ENCODE results near the gene UGT1A4.
"Not testable (repeated sequence)": the region's sequence is repeated elsewhere in the genome, so short reads cannot be mapped to it uniquely, and the experiment has no call there.

The UGT1A4 gene

DNA sequence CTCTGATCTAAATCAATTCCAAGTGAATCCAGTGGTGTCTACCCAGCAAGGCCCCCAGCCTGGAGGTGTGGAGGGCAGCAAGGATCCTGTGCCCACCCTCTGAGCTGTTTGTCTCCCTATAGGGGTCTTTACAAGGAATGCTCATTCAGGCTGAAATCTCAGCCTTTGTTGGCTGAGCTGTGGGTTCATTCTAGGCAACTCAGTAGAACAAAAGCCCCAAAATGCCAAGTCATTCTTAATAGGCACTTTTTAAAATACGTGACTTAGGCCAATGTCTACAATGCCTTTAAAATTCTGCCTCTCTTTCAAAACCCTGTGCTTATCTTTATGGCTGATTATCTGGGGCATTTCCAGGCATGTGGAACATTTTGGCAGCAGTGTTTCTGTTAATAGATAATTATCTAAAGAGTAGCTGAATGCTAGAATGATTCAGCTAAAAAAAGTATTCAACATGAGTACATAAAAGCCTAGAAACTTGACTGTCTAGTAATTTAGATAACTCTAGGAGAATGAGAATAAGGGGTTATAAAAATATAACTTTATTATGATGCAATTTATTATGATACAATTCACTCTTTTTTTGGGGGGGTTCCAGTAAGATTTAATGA lies 18.4 kb upstream of the UGT1A4 start:
- DNase-seq (ENCODE audit: low read depth in 3 of 3), result no peak

DNA sequence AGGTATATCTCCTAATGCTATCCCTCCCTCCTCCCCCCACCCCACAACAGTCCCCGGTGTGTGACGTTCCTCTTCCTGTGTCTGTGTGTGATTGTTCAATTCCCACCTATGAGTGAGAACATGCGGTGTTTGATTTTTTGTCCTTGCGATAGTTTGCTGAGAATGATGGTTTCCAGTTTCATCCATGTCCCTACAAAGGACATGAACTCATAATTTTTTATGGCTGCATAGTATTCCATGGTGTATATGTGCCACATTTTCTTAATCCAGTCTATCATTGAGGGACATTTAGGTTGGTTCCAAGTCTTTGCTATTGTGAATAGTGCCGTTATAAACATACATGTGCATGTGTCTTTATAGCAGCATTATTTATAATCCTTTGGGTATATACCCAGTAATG lies 17.7 kb upstream of the UGT1A4 start:
- not testable (repeated sequence) for DNase-seq (ENCODE audit: low read depth in 3 of 3)

DNA sequence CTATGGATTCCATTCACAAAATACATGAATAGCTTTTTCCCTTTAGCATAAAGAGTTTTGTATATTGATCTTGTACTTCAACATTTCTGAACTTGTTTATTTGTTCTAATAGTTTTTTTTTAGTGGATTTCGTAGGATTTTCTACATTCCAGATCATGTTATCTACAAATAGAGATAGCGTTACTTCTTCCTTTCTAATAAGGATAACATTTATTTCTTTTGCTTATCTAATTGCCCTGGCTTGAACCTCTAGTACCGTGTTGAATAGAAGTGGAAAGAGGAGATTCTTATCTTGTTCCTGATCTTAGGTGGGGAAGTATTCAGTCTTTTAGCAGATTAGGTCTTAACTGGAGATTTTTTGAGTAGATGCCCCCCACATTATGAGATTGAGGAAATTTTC lies 16.3 kb upstream of the UGT1A4 start:
- DNase-seq (ENCODE audit: low read depth in 3 of 3), result no peak

DNA sequence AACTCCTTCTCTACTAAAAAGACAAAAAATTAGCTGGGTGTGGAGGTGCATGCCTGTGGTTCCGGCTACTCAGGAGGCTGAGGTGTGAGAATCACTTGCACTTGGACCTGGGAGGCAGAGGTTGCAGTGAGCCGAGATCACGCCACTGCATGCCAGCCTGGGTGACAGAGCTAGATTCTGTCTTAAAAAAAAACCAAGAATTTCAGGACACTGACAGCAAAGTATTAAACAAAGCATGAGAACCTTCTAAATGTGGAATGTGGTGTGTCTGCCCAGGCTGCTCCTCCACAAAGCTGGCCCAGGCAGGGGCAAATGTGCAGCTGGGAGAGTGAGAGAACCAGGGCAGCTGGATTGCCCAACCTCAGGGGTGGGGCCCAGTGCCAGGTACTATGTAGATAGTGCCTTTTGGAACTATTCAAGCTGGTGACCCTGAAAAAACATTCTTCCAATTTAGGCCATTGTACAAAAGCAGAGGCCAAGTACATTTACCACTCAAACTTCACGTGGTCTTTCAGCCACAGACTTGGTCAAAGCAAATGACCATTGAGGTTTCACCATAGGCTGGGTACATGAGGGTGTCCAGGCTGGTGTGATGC lies 12.5 kb upstream of the UGT1A4 start:
- no peak for DNase-seq (ENCODE audit: low read depth in 3 of 3)

DNA sequence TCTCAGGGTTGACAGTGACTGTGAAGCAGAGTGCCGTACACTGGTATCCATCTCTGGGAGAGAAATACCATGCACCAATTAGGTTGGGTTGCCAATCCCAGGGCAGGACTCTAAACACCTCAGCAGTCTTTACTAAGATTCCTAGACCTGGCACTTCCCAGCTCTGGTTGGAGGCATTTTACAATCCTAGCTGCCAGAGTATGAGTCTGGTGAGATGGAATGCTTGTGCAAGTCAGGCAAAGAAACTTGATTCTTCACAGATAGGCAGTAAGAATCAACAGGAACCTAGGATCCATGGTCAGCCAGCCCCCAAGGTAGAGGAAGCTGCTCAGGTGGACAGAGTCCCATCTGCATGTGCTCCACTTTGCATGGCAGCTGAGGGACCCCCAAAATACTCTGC lies 11.8 kb upstream of the UGT1A4 start:
- DNase-seq (ENCODE audit: low read depth in 3 of 3), result no peak

DNA sequence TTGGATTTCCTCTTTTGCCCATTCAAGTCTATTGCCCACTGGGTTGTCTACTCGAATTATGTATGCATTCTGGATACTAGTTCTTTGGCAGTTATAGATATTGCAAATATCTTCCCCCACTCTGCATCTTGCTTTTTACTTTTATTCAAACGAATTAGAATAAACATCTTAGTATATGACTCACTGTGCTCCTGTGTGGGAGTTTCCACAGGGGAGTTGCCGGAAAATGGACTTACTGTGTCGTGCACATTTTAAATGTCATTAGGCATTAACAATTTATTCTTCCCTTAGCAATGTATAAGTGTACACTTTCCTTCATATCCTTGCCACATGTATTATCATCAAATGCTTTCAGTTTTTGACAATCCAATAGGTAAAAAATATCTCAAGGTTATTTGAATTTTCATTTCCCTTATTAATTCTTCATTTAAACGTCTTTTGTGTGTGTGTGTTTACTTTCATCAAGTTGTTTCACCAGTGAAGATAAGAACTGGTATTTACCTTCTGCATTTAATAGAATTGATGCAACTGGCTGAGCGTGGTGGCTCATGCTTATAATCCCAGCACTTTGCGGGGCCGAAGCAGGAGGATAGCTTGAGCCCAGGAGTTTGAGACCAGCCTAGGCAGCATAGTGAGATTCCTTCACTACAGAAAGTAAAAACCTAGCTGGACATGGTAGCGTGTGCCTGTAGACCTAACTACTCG lies 10.4 kb upstream of the UGT1A4 start:
- no peak for DNase-seq (ENCODE audit: low read depth in 3 of 3)

DNA sequence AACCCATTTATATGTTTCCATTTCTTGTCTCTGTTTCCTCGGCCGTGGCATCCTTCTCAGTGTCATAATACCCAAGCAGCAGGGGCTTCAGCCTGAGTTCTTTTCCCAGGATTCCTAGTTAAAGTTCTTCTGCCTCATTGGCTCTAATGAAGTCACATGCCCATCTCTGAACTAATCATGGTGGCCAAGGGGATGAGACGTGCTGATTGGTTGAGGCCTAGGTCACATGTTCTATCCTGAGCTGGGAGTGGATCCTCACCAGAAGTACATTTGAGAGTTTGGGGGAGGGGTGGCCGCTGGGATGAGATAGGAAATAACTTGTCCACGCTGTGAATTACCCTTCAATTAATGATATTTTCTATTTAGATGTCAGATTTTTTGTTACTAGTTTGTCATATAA lies 9.6 kb upstream of the UGT1A4 start:
- DNase-seq (ENCODE audit: low read depth in 3 of 3), result no peak

DNA sequence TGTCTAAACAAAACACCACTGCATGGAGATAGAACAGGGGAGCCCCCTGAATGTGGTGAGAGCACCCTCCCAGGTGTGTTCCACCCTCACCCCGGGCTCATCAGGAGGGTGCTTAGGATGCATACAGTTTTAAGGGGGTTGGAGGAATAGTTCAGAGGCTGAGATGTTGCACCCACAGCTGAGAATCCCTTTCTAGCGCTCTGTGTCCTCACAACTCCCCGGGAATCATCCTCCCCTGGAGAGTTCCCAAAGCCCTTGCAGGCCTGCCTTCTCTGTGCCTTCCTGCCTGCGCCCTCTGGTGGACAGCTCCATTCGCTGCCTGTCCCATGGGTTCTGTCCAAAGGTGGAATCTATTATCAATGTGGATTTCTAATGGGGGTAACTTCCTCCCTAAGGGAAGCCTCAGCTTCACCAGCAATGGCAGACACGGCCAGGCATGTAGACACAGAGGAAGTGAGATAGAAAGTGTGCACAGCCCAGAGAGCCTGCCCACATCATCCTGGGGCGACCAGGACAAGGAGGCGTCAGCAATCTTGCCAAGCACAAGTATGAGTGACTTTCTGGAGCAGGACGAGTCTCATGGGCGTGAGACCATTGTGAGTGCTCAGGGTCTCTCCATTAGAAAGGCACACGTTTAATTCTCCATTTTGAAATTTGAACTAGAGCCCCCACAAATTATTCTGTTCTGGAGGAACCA lies 7.1 kb upstream of the UGT1A4 start:
- peak; percentile 38 to 68 (median 47) for DNase-seq (ENCODE audit: low read depth in 3 of 3)

DNA sequence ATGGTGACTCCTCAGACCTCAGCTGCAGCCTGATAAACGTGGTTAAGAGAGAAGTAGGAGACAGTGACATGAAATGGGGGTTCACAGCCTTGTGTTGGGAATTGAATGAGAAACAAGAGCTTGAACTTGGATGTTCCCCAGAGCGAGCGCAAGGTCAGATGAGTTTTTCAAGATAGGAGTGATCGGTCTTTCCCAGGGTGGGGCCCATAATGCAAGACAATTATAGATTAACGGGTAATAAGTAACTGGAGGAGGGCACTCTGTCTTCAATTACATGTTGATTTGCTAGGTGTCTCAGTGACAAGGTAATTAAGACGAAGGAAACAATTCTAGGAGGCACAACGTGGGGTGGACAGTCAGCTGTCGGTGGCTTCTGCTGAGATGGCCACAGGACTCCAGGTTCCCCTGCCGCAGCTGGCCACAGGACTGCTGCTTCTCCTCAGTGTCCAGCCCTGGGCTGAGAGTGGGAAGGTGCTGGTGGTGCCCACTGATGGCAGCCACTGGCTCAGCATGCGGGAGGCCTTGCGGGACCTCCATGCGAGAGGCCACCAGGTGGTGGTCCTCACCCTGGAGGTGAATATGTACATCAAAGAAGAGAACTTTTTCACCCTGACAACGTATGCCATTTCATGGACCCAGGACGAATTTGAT lies 5.8 kb upstream of the UGT1A4 start, which contains the start of gene UGT1A5:
Gene UGT1A5, plus strand, starts transcription at position 297 of the 651 bp plus-strand sequence. Its CDS starts 85 bp downstream, at position 382.
- DNase-seq (ENCODE audit: low read depth in 3 of 3), result no peak

DNA sequence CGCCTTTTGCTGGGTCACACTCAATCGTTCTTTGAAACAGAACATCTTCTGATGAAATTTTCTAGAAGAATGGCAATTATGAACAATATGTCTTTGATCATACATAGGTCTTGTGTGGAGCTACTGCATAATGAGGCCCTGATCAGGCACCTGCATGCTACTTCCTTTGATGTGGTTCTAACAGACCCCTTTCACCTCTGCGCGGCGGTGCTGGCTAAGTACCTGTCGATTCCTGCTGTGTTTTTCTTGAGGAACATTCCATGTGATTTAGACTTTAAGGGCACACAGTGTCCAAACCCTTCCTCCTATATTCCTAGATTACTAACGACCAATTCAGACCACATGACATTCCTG lies 5.3 kb upstream of the UGT1A4 start:
- no peak for DNase-seq (ENCODE audit: low read depth in 3 of 3)

DNA sequence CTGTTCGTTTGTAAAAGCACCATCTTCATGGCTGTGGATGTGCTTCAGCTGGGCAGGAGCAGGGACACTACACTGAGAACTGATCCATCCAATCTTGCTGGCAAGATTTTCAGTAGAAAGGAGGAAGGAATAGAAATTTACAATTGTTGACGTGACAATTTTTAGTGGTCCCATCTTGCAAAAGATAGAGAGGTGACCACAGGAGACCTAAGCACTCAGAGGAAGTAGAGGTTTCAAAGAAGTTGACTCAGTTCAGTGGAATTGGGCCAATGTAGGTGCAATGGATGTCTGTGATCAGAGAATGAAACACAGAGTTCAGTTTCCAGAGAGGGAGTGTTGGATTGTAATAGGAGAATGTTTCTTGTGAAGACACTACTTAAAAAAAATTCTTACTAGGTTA lies 4.4 kb upstream of the UGT1A4 start:
- no peak for DNase-seq (ENCODE audit: low read depth in 3 of 3)

DNA sequence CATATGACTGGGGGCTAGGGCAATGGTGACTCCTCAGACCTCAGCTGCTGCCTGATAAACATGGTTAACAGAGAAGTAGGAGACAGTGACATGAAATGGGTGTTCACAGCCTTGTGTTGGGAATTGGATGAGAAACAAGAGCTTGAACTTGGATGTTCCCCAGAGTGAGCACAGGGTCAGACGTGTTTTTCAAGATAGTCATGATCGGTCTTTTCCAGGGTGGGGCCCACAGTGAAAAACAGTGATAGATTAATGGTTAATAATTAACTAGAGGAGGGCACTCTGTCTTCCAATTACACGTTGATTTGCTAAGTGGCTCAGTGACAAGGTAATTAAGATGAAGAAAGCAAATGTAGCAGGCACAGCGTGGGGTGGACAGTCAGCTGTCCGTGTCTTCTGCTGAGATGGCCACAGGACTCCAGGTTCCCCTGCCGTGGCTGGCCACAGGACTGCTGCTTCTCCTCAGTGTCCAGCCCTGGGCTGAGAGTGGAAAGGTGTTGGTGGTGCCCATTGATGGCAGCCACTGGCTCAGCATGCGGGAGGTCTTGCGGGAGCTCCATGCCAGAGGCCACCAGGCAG lies 10.3 kb downstream of the UGT1A4 start, which contains the start of gene UGT1A3:
Gene UGT1A3, plus strand, starts transcription at position 320 of the 579 bp plus-strand sequence. Its CDS starts 85 bp downstream, at position 405.
- no peak for DNase-seq (ENCODE audit: low read depth in 3 of 3)

DNA sequence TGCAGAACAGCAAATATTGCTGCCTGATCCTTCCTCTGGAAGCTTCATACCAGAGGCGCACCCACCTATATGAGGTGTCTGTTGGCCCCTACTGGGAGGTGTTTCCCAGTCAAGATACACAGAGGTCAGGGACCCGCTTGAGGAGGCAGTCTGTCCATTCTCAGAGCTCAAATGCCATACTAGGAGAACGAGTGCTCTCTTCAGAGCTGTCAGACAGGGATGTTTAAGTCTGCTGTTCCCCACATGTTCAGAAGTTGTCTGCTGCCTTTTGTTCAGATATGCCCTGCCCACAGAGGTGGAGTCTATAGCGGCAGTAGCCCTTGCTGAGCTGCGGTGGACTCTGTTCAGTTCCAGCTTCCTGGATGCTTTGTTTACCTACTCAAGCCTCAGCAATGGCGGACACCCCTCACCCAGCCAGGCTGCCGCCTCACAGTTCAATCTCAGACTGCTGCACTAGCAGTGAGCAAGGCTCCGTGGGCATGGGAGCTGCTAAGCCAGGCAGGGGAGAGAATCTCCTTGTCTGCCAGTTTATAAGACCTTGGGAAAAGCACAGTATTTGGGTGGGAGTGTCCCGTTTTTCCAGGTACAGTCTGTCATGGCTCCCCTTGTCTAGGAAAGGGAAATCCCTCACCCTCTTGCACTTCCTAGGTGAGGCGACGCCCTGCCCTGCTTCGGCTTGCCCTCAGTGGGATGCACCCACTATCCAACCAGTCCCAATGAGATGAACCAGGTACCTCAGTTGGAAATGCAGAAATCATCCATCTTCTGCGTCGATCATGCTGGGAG lies 18.5 kb downstream of the UGT1A4 start:
- DNase-seq (ENCODE audit: low read depth in 3 of 3), result not testable (repeated sequence)

DNA sequence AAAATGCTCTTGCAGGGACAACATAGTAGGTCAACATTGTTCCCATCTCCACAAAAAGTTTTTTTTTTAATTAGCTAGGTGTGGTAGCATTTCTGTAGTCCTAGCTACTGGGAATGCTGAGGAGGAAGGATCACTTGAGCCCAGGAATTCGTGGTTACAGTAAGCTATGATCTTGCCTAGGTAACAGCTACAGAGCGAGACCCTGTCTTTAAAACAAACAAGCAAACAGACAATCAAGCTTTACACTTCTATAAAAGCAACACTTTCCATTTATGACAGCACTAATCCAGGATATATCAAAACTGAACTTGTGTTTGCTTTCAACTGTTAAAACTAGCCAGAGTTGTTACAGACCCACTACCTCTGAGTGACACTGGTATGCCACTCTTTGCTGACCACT lies 22.3 kb downstream of the UGT1A4 start:
- no peak for DNase-seq (ENCODE audit: low read depth in 3 of 3)

DNA sequence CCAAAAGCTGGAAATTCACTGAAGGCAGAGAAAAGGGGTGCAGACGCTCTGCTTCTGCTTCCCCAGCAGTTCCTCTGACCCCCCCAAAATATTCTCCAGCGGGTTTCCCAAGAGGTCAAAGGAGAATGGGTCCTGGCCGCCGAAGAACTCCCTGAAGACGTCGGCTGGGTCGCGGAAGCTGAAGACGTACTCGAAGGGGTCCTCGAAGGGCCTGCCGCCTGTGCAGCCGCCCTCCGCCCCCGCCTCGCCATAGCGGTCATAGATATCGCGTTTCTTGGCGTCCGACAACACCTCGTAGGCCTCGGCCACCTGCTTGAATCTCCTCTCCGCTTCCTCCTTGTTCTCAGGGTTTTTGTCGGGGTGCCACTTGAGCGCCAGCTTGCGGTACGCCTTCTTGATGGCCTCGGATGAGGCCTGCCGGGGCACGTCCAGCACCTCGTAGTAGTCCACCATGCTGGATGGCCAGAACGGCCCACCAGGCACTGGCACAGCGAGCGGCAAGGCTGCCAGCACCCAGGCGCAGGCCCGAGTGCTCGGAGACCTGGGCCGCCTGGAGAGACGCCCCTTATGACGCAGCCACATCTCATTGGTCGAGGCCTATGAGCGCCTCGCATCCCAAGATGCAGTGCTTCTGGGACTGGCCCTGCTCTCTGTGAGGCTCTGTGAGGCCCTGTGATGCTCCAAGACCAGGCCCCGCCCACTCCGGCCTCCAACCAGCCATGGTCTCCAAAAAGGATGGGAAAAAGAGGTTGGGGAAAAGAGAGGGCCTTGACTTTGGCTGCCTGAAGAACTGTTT lies 25.1 kb downstream of the UGT1A4 start:
- DNase-seq (ENCODE audit: low read depth in 3 of 3), result no peak

DNA sequence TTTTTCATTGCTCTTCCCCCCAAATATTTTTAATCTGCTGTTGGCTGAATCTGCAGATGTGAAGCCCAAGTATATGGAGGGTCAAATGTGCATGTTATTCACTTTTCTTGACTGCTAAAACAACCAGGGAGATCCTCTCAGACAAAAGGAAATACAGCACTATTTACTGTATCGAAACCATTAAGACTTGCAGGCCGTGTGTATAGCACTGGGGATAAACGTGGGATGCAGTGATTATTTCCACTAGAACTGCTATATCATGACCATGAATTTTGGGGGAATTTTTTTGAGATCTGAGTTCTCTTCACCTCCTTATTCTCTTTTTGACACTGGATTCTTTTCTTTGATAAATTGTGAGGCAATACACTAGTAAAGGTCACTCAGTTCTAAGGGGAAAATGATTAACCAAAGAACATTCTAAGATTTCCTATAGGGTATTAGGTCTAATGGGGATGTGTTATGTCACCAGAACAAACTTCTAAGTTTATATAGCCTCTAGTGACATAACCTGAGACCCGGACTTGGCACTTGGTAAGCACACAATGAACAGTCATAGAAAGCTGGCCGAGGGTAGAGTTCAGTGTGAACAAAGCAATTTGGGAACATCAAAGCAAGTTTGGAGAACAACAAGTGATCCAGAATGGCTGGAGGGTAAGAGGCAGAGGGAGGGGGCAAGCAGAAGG lies 26.7 kb downstream of the UGT1A4 start:
- DNase-seq (ENCODE audit: low read depth in 3 of 3), result no peak

DNA sequence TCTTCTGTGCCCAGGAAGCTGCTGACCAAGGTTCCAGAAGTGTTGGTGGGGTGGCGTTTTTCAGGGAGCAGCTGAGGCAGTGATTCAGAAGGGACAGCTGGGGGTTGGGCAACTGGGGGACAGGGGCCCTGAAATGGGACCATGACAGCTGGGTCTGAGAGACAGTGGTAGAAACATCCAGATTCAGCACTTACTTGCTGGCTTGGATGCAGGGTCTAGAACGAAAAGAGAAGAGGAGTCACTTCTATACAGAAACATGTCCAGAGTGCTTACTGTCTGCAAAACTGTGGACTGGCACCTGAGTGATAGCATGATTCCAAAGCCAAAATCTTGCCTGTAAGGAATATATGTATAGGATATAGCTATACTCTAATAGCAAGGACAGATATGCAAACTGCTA lies 27.3 kb downstream of the UGT1A4 start:
- not testable (repeated sequence) for DNase-seq (ENCODE audit: low read depth in 3 of 3)

DNA sequence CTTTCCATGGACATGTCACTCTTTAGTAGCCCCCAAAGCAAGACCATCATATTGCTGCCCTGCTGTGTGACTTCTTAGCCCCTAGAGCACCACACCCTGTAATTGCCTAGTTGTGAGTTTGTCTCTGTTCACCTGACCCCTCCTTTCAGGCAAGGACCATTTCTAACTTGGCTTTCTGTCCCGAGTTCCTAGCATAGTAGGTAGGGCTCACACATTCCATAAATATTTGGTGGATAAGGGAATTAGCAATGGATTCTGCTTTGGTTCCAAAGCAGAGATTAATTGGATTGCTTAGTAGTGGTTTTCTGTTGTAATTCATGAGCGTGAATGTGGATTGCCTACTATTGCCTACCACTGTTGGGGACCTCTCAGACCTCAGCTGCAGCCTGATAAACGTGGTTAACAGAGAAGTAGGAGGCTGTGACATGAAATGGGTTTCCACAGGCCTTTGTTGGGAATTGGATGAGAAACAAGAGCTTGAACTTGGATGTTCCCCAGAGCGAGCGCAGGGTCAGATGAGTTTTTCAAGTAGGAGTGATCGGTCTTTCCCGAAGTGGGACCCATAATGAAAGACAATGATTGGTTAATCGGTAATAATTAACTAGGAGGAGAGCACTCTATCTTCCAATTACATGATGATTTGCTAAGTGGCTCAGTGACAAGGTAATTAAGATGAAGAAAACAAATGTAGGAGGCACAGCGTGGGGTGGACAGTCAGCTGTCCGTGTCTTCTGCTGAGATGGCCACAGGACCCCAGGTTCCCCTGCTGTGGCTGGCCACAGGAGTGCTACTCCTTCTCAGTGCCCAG lies 28.1 kb downstream of the UGT1A4 start:
- DNase-seq (ENCODE audit: low read depth in 3 of 3), result no peak

DNA sequence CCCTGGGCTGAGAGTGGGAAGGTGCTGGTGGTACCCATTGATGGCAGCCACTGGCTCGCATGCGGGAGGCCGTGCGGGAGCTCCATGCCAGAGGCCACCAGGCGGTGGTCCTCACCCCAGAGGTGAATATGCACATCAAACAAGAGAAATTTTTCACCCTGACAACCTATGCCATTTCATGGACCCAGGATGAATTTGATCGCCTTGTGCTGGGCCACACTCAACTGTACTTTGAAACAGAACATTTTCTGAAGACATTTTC lies 28.7 kb downstream of the UGT1A4 start:
- no peak for DNase-seq (ENCODE audit: low read depth in 3 of 3)

Measured in stimulated activated CD4-positive, alpha-beta T cell treated with anti-CD3 and anti-CD28 coated beads, TNF-alpha, amount 100 ng/mL, for 24 hours (primary cell).